A673 (cell line): ENCODE measurements around the gene ABCB9.

Experiments
- CTCF ChIP-seq: fragments of 300-800, 200-600 bp; sonication (generic); conservative IDR thresholded peaks from 2 replicates; pipeline ENCODE4 v1.5.1; 2017; ENCODE audit warnings: low read depth, mild to moderate bottlenecking, antibody characterized with exemption, low read length, moderate library complexity, mixed read lengths
- EZH2 ChIP-seq: fragments of 200-600 bp; sonication (generic); IDR thresholded peaks from 2 replicates; pipeline ENCODE4 v1.6.1; 2017; ENCODE audit warnings: borderline replicate concordance, low read depth, mild to moderate bottlenecking, mixed read lengths, antibody characterized with exemption, low read length; ENCODE audit not compliant: poor library complexity, severe bottlenecking

GRCh38 chr12:122990961-122991622 lies 24.8 kb upstream of the ABCB9 start:
- TF ChIP-seq CTCF (no peak), EZH2 (no peak)
